Coronary artery (tissue), 2 donors: Measurements from ENCODE around the gene TOX4.
"Not testable (repeated sequence)": the region's sequence is repeated elsewhere in the genome, so short reads cannot be mapped to it uniquely, and the experiment has no call there.

Source experiments
- DNase-seq: peaks from one replicate; pipeline ENCODE4 v3.0.0-alpha.2; 2017; ENCODE audit warnings: low spot score
- H3K27ac ChIP-seq, 2 donors: fragments of 200-600 bp; sonication (generic); one replicate each; pipeline ENCODE4 v1.5.1; 2016 to 2019
- H3K4me3 ChIP-seq: fragments of 200-600 bp; sonication (generic); 2 replicates; pipeline ENCODE4 v1.5.1; 2016; ENCODE audit warnings: mild to moderate bottlenecking, moderate library complexity
- TF ChIP-seq, protein P1 (sequence below): fragments of 200-600 bp; sonication (generic); IDR thresholded peaks from one replicate; pipeline ENCODE4 v1.5.1; 2019; ENCODE audit warnings: antibody characterized with exemption

Gene TOX4

DNA sequence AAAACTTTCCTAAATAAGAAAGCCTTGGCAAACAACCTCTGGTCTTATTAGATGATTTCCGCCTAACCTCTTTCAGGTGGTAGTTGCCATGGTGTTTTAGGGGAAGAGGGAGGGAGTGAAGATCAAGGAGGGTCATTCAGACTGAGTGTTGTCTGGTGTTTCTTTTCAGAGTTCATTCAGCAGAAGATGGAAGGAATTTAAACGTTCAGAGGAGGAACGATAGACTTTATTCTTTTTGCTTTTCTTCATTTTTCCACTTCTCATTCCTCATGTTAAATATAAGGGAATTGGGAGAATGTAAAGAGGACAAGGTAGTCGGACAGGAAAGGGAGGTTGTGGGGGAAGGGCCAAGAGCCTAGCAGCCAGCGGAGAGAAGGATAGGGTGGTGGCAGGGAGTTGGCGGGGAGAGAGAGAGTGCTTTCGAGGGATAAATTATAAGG is 66.5 kb downstream of the TOX4 start:
- no peak overlapping the region for H3K27ac ChIP-seq
- TF ChIP-seq, protein P1, sequence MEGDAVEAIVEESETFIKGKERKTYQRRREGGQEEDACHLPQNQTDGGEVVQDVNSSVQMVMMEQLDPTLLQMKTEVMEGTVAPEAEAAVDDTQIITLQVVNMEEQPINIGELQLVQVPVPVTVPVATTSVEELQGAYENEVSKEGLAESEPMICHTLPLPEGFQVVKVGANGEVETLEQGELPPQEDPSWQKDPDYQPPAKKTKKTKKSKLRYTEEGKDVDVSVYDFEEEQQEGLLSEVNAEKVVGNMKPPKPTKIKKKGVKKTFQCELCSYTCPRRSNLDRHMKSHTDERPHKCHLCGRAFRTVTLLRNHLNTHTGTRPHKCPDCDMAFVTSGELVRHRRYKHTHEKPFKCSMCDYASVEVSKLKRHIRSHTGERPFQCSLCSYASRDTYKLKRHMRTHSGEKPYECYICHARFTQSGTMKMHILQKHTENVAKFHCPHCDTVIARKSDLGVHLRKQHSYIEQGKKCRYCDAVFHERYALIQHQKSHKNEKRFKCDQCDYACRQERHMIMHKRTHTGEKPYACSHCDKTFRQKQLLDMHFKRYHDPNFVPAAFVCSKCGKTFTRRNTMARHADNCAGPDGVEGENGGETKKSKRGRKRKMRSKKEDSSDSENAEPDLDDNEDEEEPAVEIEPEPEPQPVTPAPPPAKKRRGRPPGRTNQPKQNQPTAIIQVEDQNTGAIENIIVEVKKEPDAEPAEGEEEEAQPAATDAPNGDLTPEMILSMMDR: no peak

GRCh38 chr14:21543963-21544362 is 67.0 kb downstream of the TOX4 start:
- Histone ChIP-seq H3K27ac (no peak overlapping the region), H3K4me3 (no peak overlapping the region)
- TF ChIP-seq, protein P1: no peak
- no peak for DNase-seq

More for the DNA sequence above, 66.5 kb downstream of the TOX4 start:
- DNase-seq: no peak
- no peak overlapping the region for H3K4me3 ChIP-seq

GRCh38 chr14:21544588-21544987 is 67.6 kb downstream of the TOX4 start:
- not testable (repeated sequence) for DNase-seq, H3K4me3 ChIP-seq, H3K27ac ChIP-seq
